GM19043 (cell line): Measurements from ENCODE around the gene METTL24.

Experiments
- ATAC-seq: cut with Tn5 transposase; IDR thresholded peaks from one replicate; pipeline ENCODE4 v1.9.1; 2021; ENCODE audit warnings: low read depth; ENCODE audit not compliant: unreplicated experiment

The METTL24 gene

DNA sequence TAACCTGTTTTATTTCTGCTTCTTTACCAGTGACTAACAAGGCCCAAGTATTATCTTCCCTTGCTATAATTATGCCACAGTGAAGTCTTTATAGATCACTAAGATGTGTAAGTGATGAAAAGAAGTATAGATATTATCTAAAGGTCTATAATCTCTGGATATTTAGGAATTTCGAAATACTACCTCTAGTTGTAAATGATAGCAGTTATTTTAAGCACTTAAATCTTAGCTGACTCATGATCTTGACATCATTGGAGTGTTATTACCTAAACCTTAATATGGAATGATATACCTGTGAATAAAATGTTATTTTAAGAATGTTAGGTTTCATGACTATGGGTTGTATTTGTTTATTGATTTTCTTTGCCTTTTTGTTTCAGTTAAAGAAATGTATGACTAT lies 146.4 kb downstream of the METTL24 start:
- no peak for ATAC-seq

GRCh38 chr6:110207652-110208051 lies 150.5 kb downstream of the METTL24 start:
- ATAC-seq, result no peak

GRCh38 chr6:110201151-110201884 lies 156.8 kb downstream of the METTL24 start:
- no peak for ATAC-seq

- no peak for ATAC-seq
Measured at GRCh38 chr6:110198561-110198960, 159.6 kb downstream of the METTL24 start.

DNA sequence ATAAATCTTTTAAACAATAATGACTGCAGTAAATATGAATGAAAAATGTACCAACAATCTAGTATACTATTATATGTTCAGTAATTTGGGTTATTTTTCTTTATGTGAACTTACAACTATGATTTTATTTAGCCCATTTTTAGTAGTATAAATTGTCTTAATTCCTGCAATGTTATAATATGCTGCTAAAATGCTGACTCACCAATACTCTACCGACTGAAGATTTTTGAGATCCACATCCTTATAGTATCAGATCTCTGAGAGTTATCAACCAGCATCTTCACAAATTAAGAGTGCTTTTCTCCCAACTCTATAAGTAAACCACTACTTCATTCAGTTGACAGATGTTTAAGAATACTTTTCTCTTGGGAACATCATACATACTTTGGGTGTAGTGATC lies 161.3 kb downstream of the METTL24 start:
- ATAC-seq, result no peak

GRCh38 chr6:110195639-110196038 lies 162.5 kb downstream of the METTL24 start:
- no peak for ATAC-seq
